GM19240 (cell line): Measurements from ENCODE around the gene CTNND1.
"Not testable (repeated sequence)": the region's sequence is repeated elsewhere in the genome, so short reads cannot be mapped to it uniquely, and the experiment has no call there.

ENCODE experiments used
- DNase-seq: peaks from one replicate; pipeline ENCODE4 v3.0.0; 2011; ENCODE audit warnings: low spot score; ENCODE audit not compliant: insufficient read length

CTNND1 gene

GRCh38 chr11:57792060-57792541 lies 30.5 kb downstream of the CTNND1 start:
- peak; percentile 29 for DNase-seq

GRCh38 chr11:57792870-57793269 lies 31.3 kb downstream of the CTNND1 start:
- no peak for DNase-seq

- no peak for DNase-seq
Observed at GRCh38 chr11:57793351-57794115, 31.9 kb downstream of the CTNND1 start.

GRCh38 chr11:57798905-57799559 lies 37.4 kb downstream of the CTNND1 start:
- no peak for DNase-seq

- peak; percentile 60 for DNase-seq
Observed at GRCh38 chr11:57800444-57801182, 39.0 kb downstream of the CTNND1 start.

GRCh38 chr11:57801183-57801485 lies 39.5 kb downstream of the CTNND1 start:
- DNase-seq: no peak

GRCh38 chr11:57802411-57802810 lies 40.8 kb downstream of the CTNND1 start:
- DNase-seq: no peak

- DNase-seq: no peak
Observed at GRCh38 chr11:57804466-57804865, 42.9 kb downstream of the CTNND1 start.

GRCh38 chr11:57805780-57806179 lies 44.2 kb downstream of the CTNND1 start:
- DNase-seq: no peak

GRCh38 chr11:57812634-57813033 lies 51.0 kb downstream of the CTNND1 start:
- DNase-seq: no peak

GRCh38 chr11:57815476-57815875 lies 53.9 kb downstream of the CTNND1 start:
- DNase-seq: no peak

GRCh38 chr11:57815877-57816276 lies 54.3 kb downstream of the CTNND1 start:
- no peak for DNase-seq

GRCh38 chr11:57818812-57819211 lies 57.2 kb downstream of the CTNND1 start:
- DNase-seq: no peak

GRCh38 chr11:57819252-57819979 lies 57.8 kb downstream of the CTNND1 start:
- no peak for DNase-seq

- no peak for DNase-seq
Observed at GRCh38 chr11:57823859-57824258, 62.3 kb downstream of the CTNND1 start.

GRCh38 chr11:57834852-57835251 lies 73.2 kb downstream of the CTNND1 start:
- DNase-seq: no peak

- not testable (repeated sequence) for DNase-seq
Observed at GRCh38 chr11:57838609-57839008, 77.0 kb downstream of the CTNND1 start.

GRCh38 chr11:57842873-57843272 lies 81.3 kb downstream of the CTNND1 start:
- DNase-seq: no peak

GRCh38 chr11:57867966-57868365 lies 106.4 kb downstream of the CTNND1 start:
- DNase-seq: no peak

GRCh38 chr11:57868491-57868890 lies 106.9 kb downstream of the CTNND1 start:
- DNase-seq: no peak
